ENCODE results near the gene ANKRA2.

DNA sequence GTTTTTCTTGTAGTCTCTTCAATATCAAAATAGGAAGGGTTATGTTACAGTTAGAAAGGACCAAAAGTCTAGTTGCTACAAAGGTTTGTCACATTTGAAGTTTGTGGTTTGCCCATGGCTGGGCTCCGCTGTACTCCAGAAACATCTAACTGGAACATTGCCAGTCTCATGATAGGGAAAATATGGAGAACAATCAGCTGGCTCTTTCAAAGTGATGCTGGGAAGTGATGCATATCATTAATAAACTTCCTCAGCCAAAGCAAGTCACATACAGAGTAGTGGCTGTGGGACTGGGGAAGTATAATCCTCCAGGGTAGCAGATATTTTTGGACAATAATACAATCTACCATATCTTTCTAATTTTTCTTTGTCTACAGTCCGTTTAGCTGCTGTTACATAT, 58.4 kb downstream of the ANKRA2 start:
- TF ChIP-seq, protein P1, sequence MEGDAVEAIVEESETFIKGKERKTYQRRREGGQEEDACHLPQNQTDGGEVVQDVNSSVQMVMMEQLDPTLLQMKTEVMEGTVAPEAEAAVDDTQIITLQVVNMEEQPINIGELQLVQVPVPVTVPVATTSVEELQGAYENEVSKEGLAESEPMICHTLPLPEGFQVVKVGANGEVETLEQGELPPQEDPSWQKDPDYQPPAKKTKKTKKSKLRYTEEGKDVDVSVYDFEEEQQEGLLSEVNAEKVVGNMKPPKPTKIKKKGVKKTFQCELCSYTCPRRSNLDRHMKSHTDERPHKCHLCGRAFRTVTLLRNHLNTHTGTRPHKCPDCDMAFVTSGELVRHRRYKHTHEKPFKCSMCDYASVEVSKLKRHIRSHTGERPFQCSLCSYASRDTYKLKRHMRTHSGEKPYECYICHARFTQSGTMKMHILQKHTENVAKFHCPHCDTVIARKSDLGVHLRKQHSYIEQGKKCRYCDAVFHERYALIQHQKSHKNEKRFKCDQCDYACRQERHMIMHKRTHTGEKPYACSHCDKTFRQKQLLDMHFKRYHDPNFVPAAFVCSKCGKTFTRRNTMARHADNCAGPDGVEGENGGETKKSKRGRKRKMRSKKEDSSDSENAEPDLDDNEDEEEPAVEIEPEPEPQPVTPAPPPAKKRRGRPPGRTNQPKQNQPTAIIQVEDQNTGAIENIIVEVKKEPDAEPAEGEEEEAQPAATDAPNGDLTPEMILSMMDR (IDR thresholded peaks at IDR 0.05), result no peak
- no peak for TF ChIP-seq POLR2A (IDR thresholded peaks at IDR 0.05)

Measured in Peyer's patch (tissue), 4 donors.